BJ (cell line): ENCODE measurements around the gene PDE3B. TPM values are rescaled to one million over a fixed set of nuclear protein-coding genes. Genes with fewer than 3 reads are reported as not detected.

Source experiments
- CTCF ChIA-PET: fragments of 350-600 bp; formaldehyde crosslinking; extraction: SDS; loops from one replicate; lab custom pipeline; 2021; ENCODE audit warnings: antibody characterized with exemption, inconsistent platforms; lab: Yijun Ruan, JAX
- POLR2A ChIA-PET: fragments of 300-600 bp; sonication (Branson Sonifier 250); formaldehyde crosslinking; extraction: SDS; loops from one replicate; lab custom pipeline; 2021; ENCODE audit warnings: antibody characterized with exemption; lab: Charles Lee
- DNase-seq: peaks from one replicate; pipeline ENCODE4 v3.0.0-alpha.2; 2011; ENCODE audit warnings: low read depth
- H3K27me3 ChIP-seq: 2 replicates; pipeline ENCODE4 v1.6.0; 2011; ENCODE audit warnings: low read length; ENCODE audit not compliant: control insufficient read depth, insufficient read depth
- H3K36me3 ChIP-seq: 2 replicates; pipeline ENCODE4 v1.5.1; 2011; ENCODE audit warnings: low read length; ENCODE audit not compliant: control insufficient read depth, insufficient read depth
- H3K4me3 ChIP-seq: 2 replicates; pipeline ENCODE4 v1.5.1; 2011; ENCODE audit warnings: low read depth, mild to moderate bottlenecking, control low read depth, low read length
- polyA plus RNA-seq: library from polyadenylated mRNA; depleted of rRNA; stranded (reverse); fragments of >200 nt; gene quantifications from 2 replicates; pipeline ENCODE4 v1.2.3, GENCODE V29; 2011
- TF ChIP-seq, protein P1 (sequence below): IDR thresholded peaks from 2 replicates; pipeline ENCODE4 v1.5.1; 2011; ENCODE audit warnings: low read depth, mild to moderate bottlenecking, control low read depth, inconsistent platforms, low read length, moderate library complexity; ENCODE audit not compliant: insufficient read depth

PDE3B gene
- polyA plus RNA-seq, 1 experiment: 0.06 TPM

DNA sequence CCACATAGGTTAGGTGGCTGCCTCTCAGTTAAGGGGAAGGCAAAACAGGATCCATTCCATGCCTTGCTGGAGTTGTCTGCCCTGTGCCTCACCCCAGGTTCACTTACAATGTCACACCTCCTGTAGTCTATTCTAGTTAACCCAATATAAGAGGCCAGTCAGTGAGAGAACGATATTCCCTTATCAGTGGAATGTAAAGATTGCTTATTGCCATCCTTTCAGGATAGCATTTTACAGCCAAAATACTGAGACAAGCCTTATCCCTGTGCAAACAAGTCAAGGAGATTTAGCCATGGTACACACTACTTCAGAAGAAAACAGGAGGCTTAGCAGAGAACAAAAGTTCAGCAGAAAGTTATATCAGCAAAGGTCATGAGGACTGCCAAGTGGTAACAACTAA, 242.9 kb downstream of the PDE3B start:
- POLR2A ChIA-PET: no interaction called here
- Histone ChIP-seq H3K27me3 (no peaks in the 10 kb centered on the region), H3K36me3 (no peaks in the 10 kb centered on the region), H3K4me3 (no peak overlapping the region)
- TF ChIP-seq, protein P1, sequence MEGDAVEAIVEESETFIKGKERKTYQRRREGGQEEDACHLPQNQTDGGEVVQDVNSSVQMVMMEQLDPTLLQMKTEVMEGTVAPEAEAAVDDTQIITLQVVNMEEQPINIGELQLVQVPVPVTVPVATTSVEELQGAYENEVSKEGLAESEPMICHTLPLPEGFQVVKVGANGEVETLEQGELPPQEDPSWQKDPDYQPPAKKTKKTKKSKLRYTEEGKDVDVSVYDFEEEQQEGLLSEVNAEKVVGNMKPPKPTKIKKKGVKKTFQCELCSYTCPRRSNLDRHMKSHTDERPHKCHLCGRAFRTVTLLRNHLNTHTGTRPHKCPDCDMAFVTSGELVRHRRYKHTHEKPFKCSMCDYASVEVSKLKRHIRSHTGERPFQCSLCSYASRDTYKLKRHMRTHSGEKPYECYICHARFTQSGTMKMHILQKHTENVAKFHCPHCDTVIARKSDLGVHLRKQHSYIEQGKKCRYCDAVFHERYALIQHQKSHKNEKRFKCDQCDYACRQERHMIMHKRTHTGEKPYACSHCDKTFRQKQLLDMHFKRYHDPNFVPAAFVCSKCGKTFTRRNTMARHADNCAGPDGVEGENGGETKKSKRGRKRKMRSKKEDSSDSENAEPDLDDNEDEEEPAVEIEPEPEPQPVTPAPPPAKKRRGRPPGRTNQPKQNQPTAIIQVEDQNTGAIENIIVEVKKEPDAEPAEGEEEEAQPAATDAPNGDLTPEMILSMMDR: no peak
- CTCF ChIA-PET: no interaction called here
- DNase-seq: no peak

DNA sequence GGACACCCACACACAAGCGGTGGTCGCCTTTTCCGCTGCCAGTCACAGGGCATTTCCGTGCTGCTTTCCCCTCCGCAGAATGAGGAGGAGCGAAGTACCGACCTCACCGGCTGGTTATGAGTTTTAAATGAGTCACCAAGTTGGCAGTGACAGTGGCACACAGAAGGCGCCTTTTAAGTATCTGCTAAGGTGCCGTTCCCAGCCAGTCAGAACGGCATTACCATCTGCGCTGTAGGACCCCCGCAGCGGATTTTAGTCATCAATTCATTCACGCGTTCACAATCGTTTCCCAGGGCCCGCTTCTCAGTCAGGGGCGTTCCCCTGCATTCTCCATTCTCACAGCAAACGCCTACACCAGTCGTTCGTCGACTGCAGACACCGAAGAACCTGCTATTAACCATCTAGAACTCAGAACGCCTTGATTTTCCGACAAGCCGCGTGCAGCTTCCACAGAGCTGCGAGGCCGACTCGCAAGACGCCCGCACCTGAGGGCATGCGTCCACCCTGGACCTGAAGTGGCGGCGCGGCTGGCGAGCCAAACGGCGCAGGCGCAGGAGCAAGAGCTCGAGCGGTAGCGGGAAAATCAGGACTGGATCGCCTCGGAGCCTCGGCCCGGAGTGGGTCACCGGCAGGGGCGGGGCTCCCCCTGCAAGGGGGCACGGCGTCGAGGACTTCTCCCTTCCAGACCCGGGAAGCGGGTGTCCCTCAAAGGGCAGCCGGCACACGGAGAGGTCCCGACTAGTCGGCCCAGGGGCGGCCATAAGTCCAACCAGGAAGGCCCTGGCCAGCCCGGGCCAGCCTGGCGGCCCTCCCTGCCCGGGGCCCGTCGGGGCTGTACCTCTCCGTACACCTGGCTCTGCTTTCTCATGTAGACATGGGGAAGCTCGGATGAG, 247.8 kb downstream of the PDE3B start:
- H3K4me3 ChIP-seq: peak overlapping the region; percentile 58
- H3K27me3 ChIP-seq: no peaks in the 10 kb centered on the region; the same call in 1 of the 2 replicates
- H3K36me3 ChIP-seq: no peaks in the 10 kb centered on the region
- POLR2A ChIA-PET: interaction anchor here (0.6 to 0.9 kb wide), 3 partner anchors 374 to 655 kb away, joined by 3 to 12 read pairs (median 3); no protein-coding TSS in a partner anchor
- TF ChIP-seq, protein P1: no peak
- peak; percentile 26 for DNase-seq
- CTCF ChIA-PET: interaction anchor here (0.5 to 2.7 kb wide), 5 partner anchors 13 to 355 kb away, joined by 3 to 24 read pairs (median 4); no protein-coding TSS in a partner anchor

DNA sequence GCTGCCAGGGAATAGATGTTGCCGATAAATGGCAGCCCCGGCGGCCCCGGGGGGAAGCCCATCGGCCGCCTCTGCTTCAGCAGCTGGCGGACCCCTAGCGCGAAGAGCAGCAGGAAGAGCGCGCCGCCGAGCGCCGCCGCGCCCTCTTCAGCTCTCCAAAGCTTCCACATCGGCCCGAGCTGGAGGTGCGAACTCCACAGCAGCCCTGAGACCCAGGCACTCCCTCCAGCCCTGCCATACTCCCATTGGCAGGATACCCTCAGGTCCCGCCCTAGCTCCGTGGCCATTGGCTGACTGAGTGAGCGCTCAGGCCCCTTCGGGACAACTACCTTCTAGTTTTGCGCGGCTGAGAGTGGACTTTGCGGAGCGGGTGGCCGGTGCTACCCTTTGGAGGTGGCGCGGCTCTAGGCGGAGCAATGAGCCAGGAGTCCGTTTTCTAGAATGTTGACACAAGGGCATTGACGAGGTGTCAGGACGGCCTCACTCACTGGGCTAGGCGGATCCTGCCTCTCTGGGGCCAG, 248.5 kb downstream of the PDE3B start, which contains the start of gene CYP2R1:
CYP2R1 (minus strand) TSS at position 196 of the 521 bp plus-strand sequence; CDS start at position 170, 26 bp downstream.
- ChIA-PET POLR2A (interaction anchor here (0.6 to 0.9 kb wide), 3 partner anchors 374 to 654 kb away, joined by 3 to 12 read pairs (median 3); no protein-coding TSS in a partner anchor), CTCF (interaction anchor here (0.5 to 2.7 kb wide), 6 partner anchors 12 to 355 kb away, joined by 3 to 24 read pairs (median 6); no protein-coding TSS in a partner anchor)
- Histone ChIP-seq H3K4me3 (peak within 1 kb of the TSS; percentile 58), H3K27me3 (no peaks in the 10 kb centered on the region; the same call in 1 of the 2 replicates), H3K36me3 (no peaks in the 10 kb centered on the region)
- DNase-seq: peak; percentile 88
- TF ChIP-seq, protein P1: no peak

DNA sequence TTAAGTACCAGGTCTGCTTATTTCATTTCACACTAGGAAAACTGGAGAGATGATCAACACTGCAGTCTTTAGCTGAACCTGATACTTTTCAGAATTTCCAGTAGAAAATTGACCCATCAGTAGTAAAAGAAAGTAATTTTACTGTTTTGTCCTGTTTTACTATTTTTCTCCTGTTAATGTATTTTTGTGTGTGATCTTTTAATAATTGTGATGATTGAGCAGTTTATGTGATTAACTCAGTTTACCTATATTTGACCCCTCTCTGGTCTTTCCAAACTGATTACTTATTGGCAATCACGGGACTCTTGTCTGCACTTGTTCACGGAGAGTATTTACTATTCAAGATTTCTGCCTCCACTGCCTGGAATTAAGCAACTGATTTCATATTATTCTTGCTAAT, 249.0 kb downstream of the PDE3B start:
- Histone ChIP-seq H3K27me3 (no peaks in the 10 kb centered on the region; the same call in 1 of the 2 replicates), H3K4me3 (peak overlapping the region; percentile 58), H3K36me3 (no peaks in the 10 kb centered on the region)
- TF ChIP-seq, protein P1: no peak
- ChIA-PET CTCF (interaction anchor here (1.3 to 2.7 kb wide), 3 partner anchors 12 to 208 kb away, joined by 3 to 24 read pairs (median 7); no protein-coding TSS in a partner anchor), POLR2A (interaction anchor here (0.9 kb wide), 1 partner anchor 392 kb away, joined by 3 read pairs; no protein-coding TSS in a partner anchor)
- DNase-seq: no peak
